ENCODE measurements around the gene SLC45A2. TPM values are rescaled to one million over a fixed set of nuclear protein-coding genes. Genes with fewer than 3 reads are reported as not detected.
"Not testable (repeated sequence)": the region's sequence is repeated elsewhere in the genome, so short reads cannot be mapped to it uniquely, and the experiment has no call there.

SLC45A2 gene
- total RNA-seq, 3 donors from 2014 or later (not counting 1 experiment from before 2014, with no cell fraction given), result not detected

- Histone ChIP-seq H3K9me3 (ENCODE audit: control insufficient read depth, insufficient read depth, low read length) (no peaks in the 10 kb centered on the region), H3K4me1 (ENCODE audit: control insufficient read depth, insufficient read depth, low read length) (no peaks in the 10 kb centered on the region), H3K36me3 (ENCODE audit: control insufficient read depth, insufficient read depth, low read length) (no peaks in the 10 kb centered on the region), H3K27me3 (ENCODE audit: control insufficient read depth, insufficient read depth, low read length) (peaks cover 3% of the 10 kb centered on the region), H3K27ac (ENCODE audit: low read length) (no peak overlapping the region), H3K4me3 (ENCODE audit: low read length) (no peak overlapping the region)
- no peak overlapping the region for H3K27ac Mint-ChIP-seq
- TF ChIP-seq CTCF (IDR thresholded peaks at IDR 0.05), result no peak
- DNase-seq, result no peak
- no peaks in the 10 kb centered on the region for H3K4me1 Mint-ChIP-seq
- no peaks in the 10 kb centered on the region for H3K9me3 Mint-ChIP-seq
- intact Hi-C loops (cut with micrococcal nuclease), result loop anchor here (10.0 kb wide), 1 partner anchor 1930 kb away; no protein-coding TSS in a partner anchor
- H3K4me3 Mint-ChIP-seq, result no peak overlapping the region
- H3K27me3 Mint-ChIP-seq (ENCODE audit: low read depth in 2 of 2), result peaks cover 9 to 17% of the 10 kb centered on the region in 2 donors
- H3K36me3 Mint-ChIP-seq, result no peaks in the 10 kb centered on the region
- ATAC-seq, result no peak
These were observed 59.2 kb downstream of the SLC45A2 start for GRCh38 chr5:33925278-33925677.

GRCh38 chr5:33921002-33921401 lies 63.5 kb downstream of the SLC45A2 start:
- Histone ChIP-seq H3K4me3 (ENCODE audit: low read length) (no peak overlapping the region), H3K27me3 (ENCODE audit: control insufficient read depth, insufficient read depth, low read length) (peaks cover 3% of the 10 kb centered on the region), H3K36me3 (ENCODE audit: control insufficient read depth, insufficient read depth, low read length) (no peaks in the 10 kb centered on the region), H3K9me3 (ENCODE audit: control insufficient read depth, insufficient read depth, low read length) (no peaks in the 10 kb centered on the region), H3K4me1 (ENCODE audit: control insufficient read depth, insufficient read depth, low read length) (no peaks in the 10 kb centered on the region), H3K27ac (ENCODE audit: low read length) (no peak overlapping the region)
- Mint-ChIP-seq H3K9me3 (no peaks in the 10 kb centered on the region), H3K36me3 (no peaks in the 10 kb centered on the region), H3K27ac (no peak overlapping the region), H3K27me3 (ENCODE audit: low read depth in 2 of 2) (peaks cover 9 to 14% of the 10 kb centered on the region in 2 donors), H3K4me3 (no peak overlapping the region), H3K4me1 (no peaks in the 10 kb centered on the region)
- intact Hi-C loops (cut with micrococcal nuclease), result loop anchor here (10.0 kb wide), 1 partner anchor 1926 kb away; no protein-coding TSS in a partner anchor
- no peak for TF ChIP-seq CTCF (IDR thresholded peaks at IDR 0.05)
- no peak for ATAC-seq
- WGBS (ENCODE audit: insufficient coverage), result 57% methylated on average over 1 of the region's 1 CpG
- no peak for DNase-seq

GRCh38 chr5:33914844-33915243 lies 69.6 kb downstream of the SLC45A2 start:
- H3K27me3 ChIP-seq (ENCODE audit: control insufficient read depth, insufficient read depth, low read length); DNase-seq; H3K9me3 Mint-ChIP-seq; H3K27ac Mint-ChIP-seq; H3K4me1 Mint-ChIP-seq; intact Hi-C loops (cut with micrococcal nuclease); H3K36me3 Mint-ChIP-seq; H3K9me3 ChIP-seq (ENCODE audit: control insufficient read depth, insufficient read depth, low read length); H3K27me3 Mint-ChIP-seq (ENCODE audit: low read depth in 2 of 2); H3K4me1 ChIP-seq (ENCODE audit: control insufficient read depth, insufficient read depth, low read length); ATAC-seq; H3K36me3 ChIP-seq (ENCODE audit: control insufficient read depth, insufficient read depth, low read length); H3K4me3 Mint-ChIP-seq; H3K4me3 ChIP-seq (ENCODE audit: low read length); H3K27ac ChIP-seq (ENCODE audit: low read length): not testable (repeated sequence)
- 97% methylated on average over 3 of the region's 3 CpGs for WGBS (ENCODE audit: insufficient coverage)

GRCh38 chr5:33906248-33906647 lies 78.2 kb downstream of the SLC45A2 start:
- H3K36me3 ChIP-seq (ENCODE audit: control insufficient read depth, insufficient read depth, low read length); H3K27me3 Mint-ChIP-seq (ENCODE audit: low read depth in 2 of 2); H3K9me3 ChIP-seq (ENCODE audit: control insufficient read depth, insufficient read depth, low read length); ATAC-seq; H3K4me3 ChIP-seq (ENCODE audit: low read length); intact Hi-C loops (cut with micrococcal nuclease); H3K4me3 Mint-ChIP-seq; H3K4me1 Mint-ChIP-seq; DNase-seq; H3K4me1 ChIP-seq (ENCODE audit: control insufficient read depth, insufficient read depth, low read length); H3K27me3 ChIP-seq (ENCODE audit: control insufficient read depth, insufficient read depth, low read length); H3K27ac Mint-ChIP-seq; H3K27ac ChIP-seq (ENCODE audit: low read length): not testable (repeated sequence)
- H3K36me3 Mint-ChIP-seq, result peaks cover 13% of the 10 kb centered on the region
- H3K9me3 Mint-ChIP-seq, result peaks cover 9 to 13% of the 10 kb centered on the region in 2 donors
- WGBS (ENCODE audit: insufficient coverage), result 89% methylated on average over 7 of the region's 7 CpGs

All from natural killer cell (primary cell).